KOPT-K1 (cell line): ENCODE measurements around the gene AURKAIP1.
"Not testable (repeated sequence)": the region's sequence is repeated elsewhere in the genome, so short reads cannot be mapped to it uniquely, and the experiment has no call there.

ENCODE experiments used
- H3K27ac ChIP-seq: fragments of 200-600 bp; sonication (generic); 2 replicates; pipeline ENCODE4 v1.5.1; 2016; ENCODE audit warnings: antibody characterized with exemption, mild to moderate bottlenecking, low read depth, low read length; ENCODE audit not compliant: poor library complexity, severe bottlenecking
- H3K36me3 ChIP-seq: fragments of 200-600 bp; sonication (generic); 2 replicates; pipeline ENCODE4 v1.5.1; 2017; ENCODE audit warnings: antibody characterized with exemption, mild to moderate bottlenecking, low read length, moderate library complexity; ENCODE audit not compliant: insufficient read depth
- H3K9me3 ChIP-seq: fragments of 200-600 bp; sonication (generic); 2 replicates; pipeline ENCODE4 v1.5.1; 2017; ENCODE audit warnings: antibody characterized with exemption, low read length, mild to moderate bottlenecking; ENCODE audit not compliant: insufficient read depth, poor library complexity, severe bottlenecking

The AURKAIP1 gene

DNA sequence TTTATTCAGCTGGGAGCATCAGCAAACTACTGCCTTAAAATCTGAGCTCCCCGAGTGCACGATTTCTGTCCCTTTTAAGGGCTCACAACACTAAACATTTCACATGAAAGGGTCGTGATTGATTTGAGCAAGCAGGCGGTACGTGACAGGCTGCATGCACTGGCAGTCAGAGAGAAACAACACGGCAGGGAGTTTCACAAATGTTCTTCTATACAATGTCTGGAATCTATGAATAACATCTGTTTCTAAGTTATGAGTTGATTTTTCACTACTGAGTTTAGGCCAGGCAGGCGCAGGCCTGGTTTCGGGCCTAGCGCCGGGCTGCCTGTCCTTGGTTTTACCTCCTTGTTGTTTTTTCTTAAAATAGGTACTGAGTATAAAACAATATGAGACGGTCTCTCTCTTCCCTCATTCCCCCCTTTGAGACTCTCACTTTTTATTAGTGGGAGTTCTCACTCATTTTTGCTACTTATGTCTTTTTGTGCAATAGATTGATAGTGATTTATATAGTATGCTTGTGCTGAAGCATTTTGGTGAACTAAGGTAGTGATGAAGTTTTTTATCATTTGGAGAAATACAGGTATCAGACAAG, 37.4 kb upstream of the AURKAIP1 start:
- H3K27ac ChIP-seq: not testable (repeated sequence)
- Histone ChIP-seq H3K9me3 (peaks cover 13% of the 10 kb centered on the region), H3K36me3 (peaks cover 13% of the 10 kb centered on the region)

DNA sequence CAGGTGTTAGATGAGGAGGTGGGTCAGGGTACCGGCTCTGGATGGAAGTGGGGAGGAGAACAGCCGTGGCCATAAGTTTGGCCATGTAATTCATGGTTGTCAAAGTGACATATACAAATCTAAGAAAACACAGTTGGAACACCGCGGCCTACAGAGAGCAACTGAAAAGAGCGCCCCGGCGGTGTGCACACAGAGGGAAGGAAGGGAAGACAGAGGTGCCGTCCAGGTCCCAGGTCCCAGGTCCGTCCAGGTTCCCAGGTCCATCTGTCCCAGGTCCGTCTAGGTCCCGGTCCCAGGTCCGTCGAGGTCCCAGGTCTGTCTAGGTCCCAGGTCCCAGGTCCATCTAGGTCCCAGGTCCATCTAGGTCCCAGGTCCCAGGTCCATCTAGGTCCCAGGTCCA, 36.6 kb upstream of the AURKAIP1 start:
- no peak overlapping the region for H3K27ac ChIP-seq
- H3K9me3 ChIP-seq: peaks cover 13% of the 10 kb centered on the region
- peaks cover 13% of the 10 kb centered on the region for H3K36me3 ChIP-seq

DNA sequence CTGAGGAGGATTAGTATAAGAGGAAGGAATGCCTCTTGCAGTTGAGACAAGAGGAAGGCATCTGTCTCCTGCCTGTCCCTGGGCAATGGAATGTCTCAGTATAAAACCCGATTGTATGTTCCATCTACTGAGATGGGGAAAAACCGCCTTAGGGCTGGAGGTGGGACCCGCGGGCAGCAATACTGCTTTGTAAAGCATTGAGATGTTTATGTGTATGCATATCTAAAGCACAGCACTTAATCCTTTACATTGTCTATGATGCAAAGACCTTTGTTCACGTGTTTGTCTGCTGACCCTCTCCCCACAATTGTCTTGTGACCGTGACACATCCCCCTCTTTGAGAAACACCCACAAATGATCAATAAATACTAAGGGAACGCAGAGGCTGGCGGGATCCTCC, 35.2 kb upstream of the AURKAIP1 start:
- not testable (repeated sequence) for H3K27ac ChIP-seq
- Histone ChIP-seq H3K36me3 (peaks cover 23% of the 10 kb centered on the region), H3K9me3 (peaks cover 13% of the 10 kb centered on the region)

DNA sequence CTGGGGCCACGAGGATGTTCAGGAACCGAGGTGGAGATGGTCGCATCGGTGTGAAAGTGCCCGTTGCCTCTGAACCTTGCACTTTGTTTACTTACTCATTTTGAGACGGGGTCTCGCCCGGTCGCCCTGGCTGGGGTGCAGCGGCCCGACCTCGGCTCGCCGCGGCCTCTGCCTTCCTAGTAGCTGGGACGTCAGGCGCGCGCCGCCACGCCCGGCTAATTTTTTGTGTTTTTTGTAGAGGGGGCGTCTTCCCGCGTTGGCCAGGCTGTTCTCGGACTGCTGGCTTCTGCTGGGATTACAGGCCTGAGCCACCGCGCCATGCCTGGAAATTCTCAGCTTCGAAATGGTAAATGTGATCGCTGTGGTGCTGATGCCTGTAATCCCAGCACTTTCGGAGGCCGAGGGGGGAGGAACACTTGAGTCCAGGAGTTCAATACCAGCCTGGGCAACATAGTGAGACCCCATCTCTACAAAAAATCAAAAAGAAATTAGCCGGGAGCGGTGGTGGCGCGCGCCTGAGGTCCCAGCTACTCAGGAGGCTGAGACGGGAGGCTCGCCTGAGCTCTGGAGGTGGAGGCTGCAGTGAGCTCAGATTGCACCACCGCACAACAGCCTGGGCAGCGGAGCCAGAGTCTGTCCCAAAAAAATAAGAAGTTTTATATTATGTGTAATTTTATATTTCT, 32.8 kb upstream of the AURKAIP1 start:
- peaks cover 48% of the 10 kb centered on the region for H3K36me3 ChIP-seq
- peak overlapping the region; percentile 93 for H3K27ac ChIP-seq

DNA sequence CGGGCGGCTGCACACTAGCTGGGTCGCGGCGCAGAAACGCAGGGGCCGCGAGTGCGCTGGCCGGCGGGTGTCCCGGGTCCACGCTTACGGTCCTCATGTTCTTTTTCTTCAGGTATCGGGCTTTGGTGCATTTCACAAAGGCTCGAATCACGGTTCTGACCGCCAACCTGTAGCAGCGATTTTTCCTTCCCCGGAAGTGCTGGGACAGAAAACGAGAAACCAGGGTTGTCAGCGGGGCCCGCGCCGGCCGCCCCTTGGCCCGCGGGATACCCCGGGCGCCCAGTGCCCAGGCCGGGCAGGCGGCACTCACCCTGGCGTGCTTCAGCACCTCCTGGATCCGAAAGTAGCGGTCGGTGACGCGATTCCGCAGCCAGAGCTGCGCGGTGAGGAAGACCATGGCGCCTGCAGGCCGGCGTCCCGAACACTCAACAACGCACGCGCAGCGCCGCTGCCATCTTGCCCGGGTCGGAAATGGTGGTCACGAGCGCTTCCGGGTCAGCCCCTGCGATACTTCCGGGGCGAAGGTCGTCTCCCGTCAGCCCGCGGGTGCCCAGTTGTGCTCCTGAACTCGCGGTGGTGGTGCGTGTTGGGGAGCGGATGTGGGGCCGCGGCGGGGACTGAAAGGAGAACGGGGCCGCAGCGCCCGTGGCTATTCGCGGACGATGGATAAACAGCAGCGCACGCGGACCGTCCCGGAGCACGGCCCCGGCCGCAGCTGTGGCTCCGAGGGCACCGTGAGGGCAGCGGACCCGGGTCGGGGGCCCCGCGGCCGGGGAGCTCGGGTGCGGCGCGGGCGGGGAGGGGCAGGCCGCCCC, 32.0 kb upstream of the AURKAIP1 start, which contains the start of gene MRPL20:
TSS of gene MRPL20 (minus strand) at position 473 of the 815 bp plus-strand sequence. CDS start at position 397, 76 bp downstream.
- H3K9me3 ChIP-seq: peaks cover 7% of the 10 kb centered on the region
- peaks cover 55% of the 10 kb centered on the region for H3K36me3 ChIP-seq

More for the DNA sequence above, 32.8 kb upstream of the AURKAIP1 start:
- H3K9me3 ChIP-seq: peaks cover 13% of the 10 kb centered on the region

DNA sequence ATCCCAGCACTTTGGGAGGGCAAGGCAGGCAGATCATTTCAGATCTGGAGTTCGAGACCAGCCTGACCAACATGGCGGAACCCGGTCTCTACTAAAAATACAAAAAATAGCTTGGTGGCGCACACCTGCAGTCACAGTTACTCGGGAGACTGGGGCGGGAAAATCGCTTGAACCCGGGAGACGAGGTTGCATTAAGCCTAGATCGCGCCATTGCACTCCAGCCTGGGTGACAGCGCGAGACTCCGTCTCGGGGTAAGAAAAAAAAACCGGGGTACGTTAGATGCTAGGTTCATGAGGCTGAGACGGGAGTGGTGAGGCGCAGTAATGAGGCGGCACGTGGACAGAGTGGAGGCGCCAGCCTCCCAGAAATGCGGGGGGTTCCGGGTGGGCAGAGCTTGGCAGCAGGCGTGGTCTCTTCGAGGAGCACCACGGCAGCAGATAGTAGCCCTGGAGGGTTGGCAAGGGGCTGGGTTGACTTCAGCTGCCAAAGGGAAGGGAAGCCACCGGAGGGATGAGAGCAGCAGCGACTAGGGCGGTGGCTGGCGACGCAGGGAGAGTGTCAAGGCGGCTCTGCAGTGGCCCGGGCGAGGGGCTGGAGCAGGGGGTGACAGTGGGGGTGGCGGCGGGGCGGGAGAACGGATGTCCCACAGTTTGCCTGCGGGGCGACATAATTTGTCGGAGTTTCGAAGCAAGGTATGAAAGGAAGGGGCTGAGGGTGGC, 31.3 kb upstream of the AURKAIP1 start:
- no peaks in the 10 kb centered on the region for H3K9me3 ChIP-seq
- H3K27ac ChIP-seq: peak overlapping the region; percentile 93
- peaks cover 63% of the 10 kb centered on the region for H3K36me3 ChIP-seq

More for the DNA sequence above, 32.0 kb upstream of the AURKAIP1 start, which contains the start of gene MRPL20:
- peak within 1 kb of the TSS; percentile 93 for H3K27ac ChIP-seq

DNA sequence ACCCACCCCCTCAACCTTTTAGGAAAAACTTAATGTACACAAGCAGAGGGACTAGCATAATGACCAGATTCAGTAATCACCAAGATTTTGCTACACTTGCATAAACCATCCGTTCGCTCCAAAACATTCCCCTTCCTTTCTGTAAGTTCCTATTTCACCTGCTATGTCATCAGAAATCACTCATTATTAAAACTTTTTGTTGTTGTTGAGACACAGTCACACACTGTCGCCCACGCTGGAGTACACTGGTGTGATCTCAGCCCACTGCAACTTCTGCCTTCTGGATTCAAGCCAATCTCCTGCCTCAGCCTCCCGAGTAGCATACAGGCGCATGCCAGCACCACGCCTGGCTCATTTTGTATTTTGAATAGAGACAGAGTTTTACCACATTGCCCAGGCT, 28.6 kb upstream of the AURKAIP1 start:
- H3K36me3 ChIP-seq: peaks cover 62% of the 10 kb centered on the region
- H3K27ac ChIP-seq: no peak overlapping the region
- H3K9me3 ChIP-seq: no peaks in the 10 kb centered on the region

DNA sequence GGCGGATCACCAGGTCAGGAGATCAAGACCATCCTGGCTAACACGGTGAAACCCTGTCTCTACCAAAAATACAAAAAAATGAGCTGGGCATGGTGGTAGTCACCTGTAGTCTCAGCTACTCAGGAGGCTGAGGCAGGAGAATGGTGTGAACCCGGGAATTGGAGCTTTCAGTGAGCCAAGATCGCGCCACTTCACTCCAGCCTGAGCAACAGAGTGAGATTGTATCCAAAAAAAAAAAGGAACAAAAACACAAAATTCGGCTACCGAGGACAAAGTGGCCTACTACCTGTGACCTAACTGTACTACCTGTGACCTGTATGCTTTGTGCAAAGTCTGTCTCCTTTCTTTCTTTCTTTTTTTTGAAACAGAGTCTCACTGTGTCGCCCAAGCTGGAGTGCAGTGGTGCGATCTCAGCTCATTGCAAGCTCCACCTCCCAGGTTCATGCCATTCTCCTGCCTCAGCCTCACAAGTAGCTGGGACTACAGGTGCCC, 27.9 kb upstream of the AURKAIP1 start:
- H3K9me3 ChIP-seq, H3K27ac ChIP-seq: not testable (repeated sequence)
- H3K36me3 ChIP-seq: peaks cover 62% of the 10 kb centered on the region

DNA sequence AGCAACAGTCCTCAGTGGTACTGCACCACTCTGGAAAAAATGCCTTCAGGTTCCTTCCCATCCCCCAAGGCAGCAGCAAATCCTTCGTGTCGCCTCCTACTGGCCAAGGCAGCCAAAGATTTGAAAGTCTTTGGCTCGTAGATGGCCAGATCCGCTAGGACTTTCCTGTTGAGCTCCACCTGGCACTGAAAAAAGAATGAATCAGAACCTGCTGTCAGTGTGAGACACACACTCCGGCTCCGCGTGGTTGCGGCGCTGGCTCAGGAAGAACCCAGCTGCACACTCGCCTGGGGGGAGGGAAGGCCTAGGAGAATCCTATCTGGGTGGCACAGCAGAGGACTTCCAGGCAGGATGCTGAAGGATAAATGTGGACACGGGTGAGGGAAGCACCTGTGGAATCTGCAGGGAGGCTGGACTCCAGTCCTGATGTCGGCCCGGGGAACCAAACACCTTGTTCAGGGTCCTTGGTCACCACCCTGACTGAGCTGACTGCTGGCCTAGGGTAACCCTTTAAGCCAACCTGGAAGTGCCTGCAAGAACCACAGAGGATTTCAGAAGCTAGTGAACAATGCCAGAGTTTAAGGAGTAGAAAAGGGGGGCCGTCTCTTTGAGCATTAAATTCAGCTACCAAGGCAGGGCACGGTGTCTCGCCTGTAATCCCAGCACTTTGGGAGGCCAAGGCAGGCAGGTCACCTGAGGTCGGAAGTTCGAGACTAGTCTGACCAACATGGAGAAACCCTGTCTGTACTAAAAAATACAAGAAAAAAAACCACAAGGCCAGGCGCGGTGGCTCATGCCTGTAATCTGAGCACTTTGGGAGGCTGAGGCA, 27.3 kb upstream of the AURKAIP1 start:
- no peaks in the 10 kb centered on the region for H3K9me3 ChIP-seq
- H3K27ac ChIP-seq: no peak overlapping the region
- H3K36me3 ChIP-seq: peaks cover 69% of the 10 kb centered on the region

DNA sequence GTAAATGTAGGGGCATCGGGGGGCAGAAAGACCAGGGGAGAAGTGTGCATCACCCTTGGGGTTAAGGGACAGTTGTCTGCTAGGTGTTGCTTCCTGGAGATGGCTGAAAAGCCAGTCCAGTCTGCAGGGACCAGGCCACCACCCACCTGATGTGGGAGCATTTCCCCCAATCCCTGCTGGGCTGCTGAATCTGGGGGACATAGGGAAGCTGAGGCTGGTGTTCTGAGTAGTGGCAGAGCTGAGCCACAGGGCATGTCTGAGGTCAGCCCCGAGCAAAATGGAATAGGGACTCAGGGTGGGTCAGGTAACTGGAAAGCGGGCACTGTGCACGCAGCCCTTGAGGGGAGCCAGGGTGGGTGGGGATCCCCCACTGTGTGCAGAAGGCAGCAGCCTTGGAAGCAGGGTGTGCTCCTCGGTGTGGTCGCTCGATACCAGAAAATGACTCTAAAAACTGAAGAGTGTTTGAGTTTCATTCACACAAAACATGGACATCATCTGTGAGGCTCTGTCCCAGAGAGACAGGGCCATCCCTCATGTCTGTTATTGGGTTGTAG, 26.5 kb upstream of the AURKAIP1 start:
- Histone ChIP-seq H3K9me3 (no peaks in the 10 kb centered on the region), H3K27ac (no peak overlapping the region), H3K36me3 (peaks cover 75% of the 10 kb centered on the region)

DNA sequence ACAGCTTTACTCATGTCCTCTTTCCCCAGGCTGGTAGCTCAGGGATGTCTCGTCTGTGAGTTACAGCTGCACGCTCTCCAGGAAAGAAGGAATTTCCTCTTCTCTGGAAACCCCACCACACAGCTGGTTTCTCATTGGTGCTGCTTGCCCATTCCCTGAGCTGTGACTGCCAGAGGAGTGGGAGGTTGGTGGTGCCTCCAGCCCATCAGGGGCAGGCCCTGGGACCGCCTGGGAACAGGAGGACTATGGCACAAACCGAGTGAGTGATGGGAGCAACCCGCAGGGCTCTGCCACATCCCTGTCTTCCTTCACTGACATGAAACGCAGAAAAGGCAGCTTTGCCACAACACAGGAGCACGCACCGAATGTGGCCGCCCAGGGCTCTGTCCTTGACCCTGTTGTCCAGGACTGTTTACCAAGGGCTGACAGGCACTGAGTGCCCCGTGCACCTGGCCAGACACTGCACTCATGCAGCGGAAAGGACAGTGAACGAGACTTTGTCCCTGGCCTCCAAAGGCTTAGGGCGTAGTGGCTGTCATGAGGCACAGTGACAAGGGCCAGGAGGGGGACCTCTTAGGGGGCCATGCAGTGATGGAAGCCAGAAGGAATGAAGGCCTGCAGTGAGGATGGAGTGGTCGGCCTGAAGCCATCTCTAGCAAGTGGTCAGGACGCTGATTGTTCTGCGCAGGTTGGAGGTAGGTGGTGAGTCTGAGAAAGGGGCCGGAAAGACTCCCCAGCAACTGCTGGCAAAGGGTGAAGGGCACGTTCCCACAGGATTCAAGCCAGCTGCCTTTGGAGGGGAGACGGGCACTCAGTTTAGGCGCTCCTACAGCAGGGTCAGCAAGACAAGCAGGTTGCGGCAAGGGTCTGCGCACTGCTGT, 25.8 kb upstream of the AURKAIP1 start:
- H3K27ac ChIP-seq: peak overlapping the region; percentile 79
- H3K9me3 ChIP-seq: no peaks in the 10 kb centered on the region
- H3K36me3 ChIP-seq: peaks cover 76% of the 10 kb centered on the region

DNA sequence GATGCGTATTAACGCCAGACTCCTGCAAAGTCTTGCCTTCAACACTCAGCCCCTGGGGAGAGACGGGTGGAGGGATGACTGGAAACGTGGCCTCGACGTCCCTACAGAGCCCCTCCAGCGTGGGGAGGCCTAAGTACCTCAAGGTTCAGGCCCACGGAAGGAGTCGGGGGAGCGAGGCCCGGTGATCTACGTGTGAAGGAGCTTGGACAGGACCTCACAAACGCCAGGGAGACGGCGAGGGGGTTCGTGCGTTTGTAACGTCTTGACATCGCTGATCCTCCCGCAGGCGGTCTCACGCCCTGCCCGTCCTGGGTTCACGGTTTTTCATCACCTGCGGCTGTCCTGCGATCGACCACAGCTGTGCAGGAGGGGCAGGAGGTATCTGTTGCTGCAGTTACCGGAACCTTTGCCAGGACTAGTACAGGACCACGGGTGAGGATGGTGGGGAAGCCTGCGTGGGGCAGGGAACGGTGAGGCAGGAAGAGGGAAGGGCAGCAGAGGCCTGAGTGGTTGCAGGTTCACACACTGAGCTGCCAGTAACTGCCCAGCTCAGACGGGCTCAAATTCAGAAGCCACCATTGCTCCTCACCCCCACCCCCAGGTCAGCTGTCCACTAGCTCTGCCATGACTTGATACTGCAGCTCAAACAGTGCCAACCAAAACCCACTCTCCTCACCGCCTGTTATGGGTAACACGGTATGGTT, 25.0 kb upstream of the AURKAIP1 start:
- Histone ChIP-seq H3K36me3 (peaks cover 76% of the 10 kb centered on the region), H3K27ac (peak overlapping the region; percentile 79), H3K9me3 (no peaks in the 10 kb centered on the region)
